NCI-H1417 (cell line): ENCODE data around the gene PMS2.
"Not testable (repeated sequence)": the region's sequence is repeated elsewhere in the genome, so short reads cannot be mapped to it uniquely, and the experiment has no call there.

Source experiments
- DNase-seq, 3 experiments: peaks; one replicate each; lab custom pipeline; 2025; lab: John Stamatoyannopoulos, UW

Gene PMS2

DNA sequence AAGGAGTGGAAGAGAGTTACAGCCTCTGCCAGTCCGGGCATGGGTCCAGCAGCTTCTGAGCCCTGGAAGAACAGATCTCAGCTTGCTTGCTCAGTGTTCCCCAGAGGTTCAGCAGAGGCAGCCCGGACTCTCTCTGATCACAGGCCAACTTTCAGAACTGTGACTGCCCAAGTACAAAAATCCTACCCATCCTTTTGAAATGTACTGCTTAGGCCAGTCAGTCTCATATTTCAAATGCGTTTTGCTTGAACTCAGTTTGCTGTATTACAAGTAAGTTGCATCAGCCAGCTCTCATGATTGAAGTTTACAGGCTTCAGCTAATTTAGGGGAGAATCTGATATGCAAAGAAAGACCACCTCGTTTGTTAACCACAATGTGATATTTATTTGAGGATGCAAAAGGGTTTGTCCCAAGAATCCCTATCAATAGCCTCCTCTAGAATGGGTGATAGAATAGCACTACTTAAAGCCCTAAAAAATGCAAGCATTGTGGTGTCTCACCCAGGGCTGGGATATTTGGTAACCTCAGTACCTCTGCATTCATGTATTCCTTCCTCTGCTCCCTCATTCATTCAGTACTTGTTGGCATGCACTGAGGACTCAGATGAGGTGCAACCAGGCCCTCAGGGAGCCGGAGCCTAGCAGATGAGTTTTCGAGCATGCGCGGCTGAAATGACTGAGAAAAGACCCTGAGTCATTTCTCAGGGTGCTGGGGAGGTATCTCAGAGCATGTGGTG is 7.2 kb upstream of the PMS2 start:
- peak in 1 of 3 experiments; percentile 48 for DNase-seq

DNA sequence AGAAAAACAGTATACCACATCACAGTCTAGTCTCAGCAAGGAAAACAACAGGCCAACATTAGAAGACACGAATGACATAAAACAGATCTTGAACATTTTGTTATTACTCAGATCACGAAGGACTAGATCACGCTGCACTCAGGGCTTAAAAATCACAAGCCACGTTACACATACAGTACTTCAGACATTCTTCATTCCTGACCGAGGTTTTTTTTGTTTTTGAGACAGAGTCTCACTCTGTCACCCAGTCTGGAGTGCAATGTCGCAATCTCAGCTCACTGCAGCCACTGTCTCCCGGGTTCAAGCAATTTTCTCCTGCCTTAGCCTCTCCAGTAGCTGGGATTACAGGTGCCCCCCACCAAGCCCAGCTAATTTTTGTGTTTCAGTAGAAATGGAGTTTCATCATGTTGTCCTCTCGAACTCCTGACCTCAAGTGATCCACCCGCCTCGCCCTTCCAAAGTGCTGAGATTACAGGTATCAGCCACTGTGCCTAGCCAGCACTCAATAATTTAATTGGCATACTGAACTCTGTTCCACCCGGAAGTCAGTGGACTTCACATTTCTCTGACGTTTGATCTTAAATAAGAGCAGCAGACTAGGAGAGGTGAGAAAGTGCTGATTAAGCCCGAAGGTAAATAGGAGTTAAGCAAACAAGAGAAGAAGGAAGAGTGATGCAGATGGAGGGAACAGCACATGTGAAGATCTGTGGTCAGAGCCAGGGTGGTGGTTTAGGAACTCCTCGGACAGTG is 3.7 kb upstream of the PMS2 start:
- no peak for DNase-seq

DNA sequence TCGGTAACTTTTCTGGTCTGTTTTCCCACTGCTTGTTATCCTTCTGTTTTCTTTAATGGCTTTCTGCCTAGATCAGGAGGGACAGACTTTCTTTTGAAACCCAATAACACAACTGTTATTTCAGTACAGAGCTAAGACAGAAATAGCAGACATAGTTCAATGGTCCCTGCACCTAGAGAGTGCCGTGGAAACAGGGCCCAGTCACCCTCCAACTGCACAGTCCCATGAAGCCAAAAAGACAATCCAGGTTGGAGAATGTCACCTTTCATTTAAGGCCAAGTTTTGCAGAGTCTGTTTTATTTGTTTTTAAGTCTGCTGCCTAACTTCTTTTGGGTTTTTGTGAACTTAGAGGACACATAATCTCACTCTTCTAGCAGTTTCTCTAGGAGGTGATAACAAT is 2.7 kb upstream of the PMS2 start:
- DNase-seq = no peak

DNA sequence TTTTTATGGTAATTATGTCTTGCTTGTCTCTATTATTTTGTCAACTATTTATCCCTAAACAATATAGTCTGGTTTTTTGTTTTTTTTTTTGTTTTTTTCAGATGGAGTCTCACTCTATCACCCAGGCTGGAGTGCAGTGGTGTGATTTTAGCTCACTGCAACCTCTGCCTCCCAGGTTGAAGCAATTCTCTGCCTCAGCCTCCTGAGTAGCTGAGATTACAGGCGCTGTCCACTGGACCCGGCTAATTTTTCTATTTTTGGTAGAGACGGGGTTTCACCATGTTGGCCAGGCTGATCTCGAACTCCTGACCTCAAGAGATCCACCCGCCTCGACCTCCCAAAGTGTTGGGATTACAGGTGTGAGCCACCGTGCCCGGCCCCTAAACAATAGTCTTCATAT is 1.5 kb upstream of the PMS2 start:
- not testable (repeated sequence) for DNase-seq

DNA sequence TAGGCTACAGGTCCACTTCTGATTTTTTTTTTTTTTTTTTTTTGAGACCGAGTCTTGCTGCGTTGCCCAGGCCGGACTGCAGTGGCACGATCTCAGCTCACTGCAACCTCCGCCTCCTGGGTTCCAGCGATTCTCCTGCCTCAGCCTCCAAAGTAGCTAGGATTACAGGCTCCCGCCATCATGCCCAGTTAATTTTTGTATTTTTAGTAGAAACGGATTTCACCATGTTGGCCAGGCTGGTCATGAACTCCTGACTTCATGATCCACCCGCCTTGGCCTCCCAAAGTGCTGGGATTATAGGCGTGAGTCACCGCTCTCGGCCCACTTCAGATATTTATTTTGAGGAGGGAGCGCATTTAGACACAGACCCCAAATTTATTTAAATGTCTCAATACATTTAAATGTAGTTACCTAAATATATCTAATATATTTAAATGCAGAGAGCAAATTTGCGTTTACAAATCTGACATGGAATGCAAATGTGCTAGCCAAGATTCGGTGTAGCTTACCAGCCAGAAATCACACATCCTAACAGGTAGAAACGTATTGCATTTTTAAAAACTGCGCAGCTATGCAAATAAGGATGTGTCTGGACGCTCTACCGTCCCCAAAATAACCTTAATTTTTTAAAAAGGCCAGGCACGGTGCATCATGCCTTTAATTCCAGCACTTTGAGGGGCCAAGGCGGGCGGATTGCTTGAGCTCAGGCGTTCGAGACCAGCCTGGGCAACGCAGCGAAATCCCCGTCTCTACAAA is 836 bp downstream of the PMS2 start:
- not testable (repeated sequence) for DNase-seq

DNA sequence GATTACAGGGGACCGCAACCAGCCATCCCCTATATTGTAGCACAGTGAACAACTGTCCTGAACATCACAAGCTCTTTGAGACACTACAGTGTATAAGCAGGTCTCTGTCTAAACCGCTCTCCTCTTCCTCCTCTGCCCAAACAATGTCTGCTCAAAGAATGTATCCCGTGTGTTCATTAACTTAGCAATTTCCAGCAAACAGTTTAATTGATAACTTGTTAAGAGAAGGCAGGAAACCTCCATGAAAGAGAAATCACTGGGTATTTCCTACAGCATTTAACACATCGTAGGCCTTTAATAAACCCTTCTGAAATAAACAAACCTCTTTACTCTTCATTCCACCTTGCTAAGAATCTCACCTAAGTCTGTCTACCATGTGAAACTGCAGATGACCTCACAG is 1.5 kb downstream of the PMS2 start:
- no peak for DNase-seq

DNA sequence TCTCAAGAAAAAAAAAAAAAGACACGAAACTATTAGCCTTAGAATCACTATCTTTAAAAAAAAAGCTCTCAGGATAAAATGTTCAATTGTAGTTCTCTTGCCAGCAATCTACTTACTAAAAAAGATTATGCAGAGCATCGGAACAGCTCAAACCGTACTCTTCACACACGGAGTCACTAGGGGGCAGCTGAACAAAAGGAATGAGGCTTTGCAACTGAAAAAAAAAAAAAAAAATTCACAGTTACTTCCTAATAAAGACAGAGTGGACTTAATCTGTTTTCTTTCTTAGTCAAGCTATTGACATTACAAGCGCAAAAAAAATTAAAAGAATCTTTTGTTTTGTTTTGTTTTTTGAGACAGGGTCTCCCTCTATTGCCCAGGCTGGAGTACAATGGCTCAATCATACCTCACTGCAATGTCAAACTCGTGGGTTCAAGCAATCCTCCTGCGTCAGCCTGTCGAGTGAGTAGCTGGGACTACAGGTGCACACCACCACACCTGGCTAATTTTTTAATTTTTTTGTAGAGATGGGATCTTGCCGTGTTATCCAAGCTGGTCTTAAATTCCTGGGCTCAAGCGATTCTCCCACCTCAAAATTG is 11.5 kb downstream of the PMS2 start:
- peak; percentile 17 to 81 (median 49) for DNase-seq

DNA sequence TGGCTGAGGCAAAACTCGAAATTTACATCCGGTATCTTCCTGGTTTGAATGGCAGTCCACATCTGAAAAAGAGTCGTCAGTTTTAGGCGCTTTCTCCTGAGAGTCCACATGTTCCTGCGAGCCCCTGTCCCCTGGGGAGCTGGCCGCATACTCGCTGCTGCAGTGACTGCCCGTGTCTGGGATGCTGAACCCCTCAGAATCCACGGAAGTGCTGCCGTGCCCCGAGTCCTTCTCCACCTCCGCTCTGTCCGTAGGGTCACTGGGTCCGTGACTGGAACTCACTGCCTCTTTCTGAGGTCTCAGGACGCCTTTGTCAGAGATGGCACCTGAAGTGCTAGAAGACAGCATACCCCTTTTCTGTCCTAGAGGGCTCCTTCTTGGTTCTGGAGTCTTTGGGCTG is 21.8 kb downstream of the PMS2 start:
- not testable (repeated sequence) for DNase-seq

DNA sequence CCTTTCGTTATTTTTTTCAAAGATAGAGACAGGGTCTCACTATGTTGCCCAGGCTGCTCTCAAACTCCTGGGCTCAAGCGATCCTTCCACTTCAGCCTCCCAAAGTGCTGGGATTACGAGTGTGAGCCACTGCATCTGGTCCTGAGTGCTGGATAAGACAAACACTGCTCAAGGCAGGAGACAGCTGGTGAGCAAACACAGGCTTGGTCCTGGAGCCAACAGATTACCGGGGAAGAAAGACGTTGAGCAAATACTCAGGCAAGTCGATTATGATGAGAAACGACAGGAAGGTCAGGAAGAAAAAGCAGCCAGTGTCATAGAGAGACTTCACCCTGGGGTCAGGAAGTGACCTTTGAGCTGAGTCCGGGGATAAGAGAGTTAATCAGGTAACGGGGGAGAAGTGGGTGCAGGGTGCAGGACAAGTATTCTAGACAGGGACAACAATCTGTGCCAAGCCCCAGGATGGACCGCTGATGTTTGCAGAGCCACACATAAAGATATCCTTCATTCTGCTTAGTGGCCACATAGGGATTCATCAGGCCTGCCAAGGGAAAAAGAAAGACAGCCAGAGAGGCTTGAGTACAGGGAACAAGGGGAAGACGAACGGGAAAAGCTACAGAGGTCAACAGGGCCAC is 29.1 kb downstream of the PMS2 start:
- not testable (repeated sequence) for DNase-seq

DNA sequence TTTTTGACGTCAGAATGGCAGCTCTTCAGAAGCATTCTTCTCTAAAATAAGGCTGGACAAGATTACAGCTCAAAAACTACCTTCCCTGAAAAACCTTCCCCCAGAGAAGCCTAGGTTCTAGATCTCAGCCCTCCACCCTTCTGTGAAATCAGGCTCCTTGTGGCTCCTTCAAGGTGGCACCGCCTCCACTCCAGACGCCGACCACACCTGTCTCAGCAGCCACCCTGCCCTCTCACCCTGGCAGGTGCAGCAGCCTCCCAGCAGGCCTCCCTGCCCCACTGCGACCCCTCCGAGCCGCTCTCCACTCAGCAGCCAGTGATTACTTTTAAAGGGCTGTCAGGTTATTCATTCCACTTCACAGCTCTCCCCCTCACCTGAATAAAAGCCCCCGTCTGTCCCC is 35.3 kb downstream of the PMS2 start:
- not testable (repeated sequence) for DNase-seq

DNA sequence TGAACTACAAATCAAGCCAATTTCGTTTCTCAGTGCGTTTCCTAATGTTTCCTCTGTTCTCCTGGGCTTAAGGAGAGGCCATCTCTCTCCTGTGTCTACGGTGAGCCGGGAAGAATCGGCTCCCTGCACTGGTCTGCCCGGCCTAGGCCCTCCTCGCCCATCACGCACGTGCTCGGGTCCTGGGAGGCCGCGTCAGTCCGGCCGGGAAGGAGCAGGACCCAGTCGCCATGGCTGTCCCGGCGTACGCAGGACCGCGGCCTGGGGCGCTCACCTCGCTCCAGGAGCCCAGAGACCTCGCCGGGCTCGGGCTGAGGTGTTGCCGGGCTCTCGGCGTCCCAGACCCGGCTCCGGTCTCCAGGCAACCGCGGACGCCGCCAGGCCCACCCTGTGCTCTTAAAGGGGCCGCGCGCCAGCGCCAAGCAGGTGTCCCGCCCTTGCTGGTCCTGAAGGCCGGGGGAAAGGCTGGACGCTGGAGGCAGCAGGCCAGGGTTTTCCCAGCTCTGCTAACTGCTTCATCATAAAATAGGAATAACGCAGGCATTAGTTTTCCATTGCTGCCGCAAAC is 38.4 kb downstream of the PMS2 start, which contains the start of gene RSPH10B:
TSS of gene RSPH10B (minus strand) at position 343 of the 565 bp plus-strand sequence. CDS start 3,573 bp downstream, outside the sequence.
- DNase-seq = not testable (repeated sequence)

DNA sequence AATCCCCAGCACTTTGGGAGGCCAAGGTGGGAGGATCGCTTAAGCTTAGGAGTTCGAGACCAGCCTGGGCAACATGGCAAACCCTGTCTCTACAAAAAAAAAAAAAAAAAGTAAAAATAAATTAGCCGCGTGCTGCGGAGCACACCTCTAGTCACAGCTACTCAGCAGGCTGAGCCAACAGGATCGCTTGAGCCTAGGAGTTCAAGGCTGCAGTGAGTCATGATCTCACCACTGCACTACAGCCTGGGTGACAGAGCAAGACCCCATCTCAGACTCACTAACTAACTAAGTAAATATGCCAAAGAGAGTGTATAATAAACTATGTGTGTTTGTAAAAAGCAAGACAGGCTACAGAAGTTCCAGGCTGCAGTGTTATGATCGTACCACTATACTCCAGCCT is 45.0 kb downstream of the PMS2 start:
- DNase-seq = not testable (repeated sequence)

DNA sequence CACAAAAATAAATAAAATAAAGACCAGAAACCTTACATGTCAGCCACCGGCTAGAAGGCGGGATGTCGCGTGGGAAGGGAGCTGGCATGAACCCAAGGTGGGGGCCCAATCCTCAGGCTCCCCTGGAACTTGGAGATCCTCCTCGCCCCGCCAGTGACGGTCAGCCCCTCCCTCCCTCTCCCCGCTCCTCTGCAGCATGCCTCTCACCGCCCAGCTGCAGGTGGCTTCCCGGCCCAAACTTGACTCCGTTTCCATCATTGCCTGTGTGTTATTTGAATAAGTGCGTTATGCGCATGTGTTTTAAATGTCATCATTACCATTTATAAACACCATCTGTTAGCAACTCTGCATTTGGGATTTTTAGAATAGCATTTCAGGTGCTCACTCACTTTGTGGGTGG is 45.6 kb downstream of the PMS2 start:
- DNase-seq = not testable (repeated sequence)

DNA sequence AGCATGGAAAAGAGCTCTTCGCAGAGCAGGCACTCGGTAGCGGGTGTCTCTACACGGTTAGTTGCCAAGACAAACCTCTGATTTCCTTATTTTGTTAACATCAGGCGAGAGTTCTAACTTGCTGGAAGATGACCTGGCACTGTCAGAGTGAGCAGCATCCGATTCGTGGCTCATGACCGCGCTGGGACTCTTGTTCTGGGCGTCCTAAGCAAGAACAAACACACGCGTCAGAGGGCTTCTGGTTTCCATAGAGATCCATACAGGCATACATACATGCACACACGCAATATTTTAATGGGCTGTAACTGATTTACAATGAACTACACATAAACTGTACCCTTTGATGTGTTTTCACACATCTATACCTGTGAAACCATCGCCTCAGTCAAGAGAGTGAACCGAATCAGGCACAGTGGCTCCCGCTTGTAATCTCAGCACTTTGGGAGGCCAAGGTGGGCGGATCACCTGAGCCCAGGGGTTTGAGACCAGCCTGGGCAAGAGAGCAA is 73.9 kb downstream of the PMS2 start:
- DNase-seq = not testable (repeated sequence)

DNA sequence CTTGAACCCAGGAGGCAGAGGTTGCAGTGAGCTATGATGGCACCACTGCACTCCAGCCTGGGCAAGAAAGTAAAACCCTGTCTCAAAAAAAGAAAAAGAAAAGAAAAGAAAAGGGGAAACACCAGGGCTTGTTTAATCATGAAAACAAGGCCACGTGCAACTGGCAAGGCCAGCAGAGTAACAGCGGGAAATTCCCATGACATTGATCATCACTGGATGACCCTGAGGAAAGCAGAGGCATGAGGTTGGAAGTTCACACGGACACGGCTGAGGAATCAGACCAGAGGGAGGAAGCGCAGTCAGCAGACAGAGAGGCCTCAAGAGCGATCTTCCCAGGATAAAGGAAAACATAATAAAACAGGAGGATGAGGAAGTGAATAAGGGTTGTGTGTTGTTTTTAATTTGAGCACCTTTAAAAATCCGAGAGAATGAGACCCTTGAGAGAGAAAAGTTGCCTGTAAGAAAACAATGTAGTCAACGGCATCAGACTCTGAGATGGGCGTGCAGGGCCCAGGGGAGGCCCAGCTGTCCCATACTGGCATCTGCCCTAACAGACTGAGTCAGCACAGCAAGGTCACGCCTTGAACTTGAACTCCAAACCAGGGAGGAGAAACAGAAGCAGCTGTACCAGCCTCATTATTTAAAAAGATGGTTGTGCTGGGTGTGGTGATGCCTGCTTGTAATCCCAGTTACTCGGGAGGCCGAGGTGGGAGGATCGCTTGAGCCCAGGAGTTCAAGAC is 76.8 kb downstream of the PMS2 start:
- DNase-seq = not testable (repeated sequence)

DNA sequence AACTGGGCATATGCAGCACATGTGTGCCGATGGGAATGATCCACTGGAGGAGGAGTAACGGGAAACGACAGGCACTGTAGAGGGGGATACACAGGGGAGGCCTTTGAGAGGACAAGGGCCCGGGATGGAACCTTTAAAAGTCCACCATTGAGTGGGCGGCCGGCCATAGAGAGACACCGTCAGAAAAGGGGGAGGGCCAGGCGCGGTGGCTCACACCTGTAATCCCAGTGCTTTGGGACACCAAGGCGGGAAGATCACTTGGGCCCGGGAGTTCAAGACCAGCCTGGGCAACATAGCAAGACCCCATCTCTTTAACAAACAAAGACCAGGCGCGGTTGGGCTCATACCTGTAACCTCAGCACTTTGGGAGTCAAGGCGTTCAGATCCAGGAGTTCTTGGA is 77.6 kb downstream of the PMS2 start:
- DNase-seq = not testable (repeated sequence)

DNA sequence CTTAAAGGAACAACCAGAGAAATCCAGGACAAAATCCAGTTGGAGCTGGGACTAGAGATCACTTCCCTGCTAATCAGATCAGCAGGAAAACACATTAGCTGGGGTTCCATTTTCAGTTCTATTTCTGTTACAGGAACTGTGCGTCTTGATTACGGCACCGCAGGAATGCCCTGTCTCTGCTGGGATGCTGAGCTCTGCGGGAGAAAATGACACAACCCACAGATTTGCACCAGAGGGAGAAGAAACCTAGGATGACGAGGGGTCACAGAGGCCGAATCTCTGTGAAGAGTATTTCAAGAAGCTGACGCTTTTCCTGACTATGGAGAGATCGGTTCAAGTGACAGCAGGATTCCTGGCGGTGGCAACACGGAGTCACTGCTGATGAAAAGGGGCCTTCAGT is 78.6 kb downstream of the PMS2 start:
- DNase-seq = not testable (repeated sequence)

DNA sequence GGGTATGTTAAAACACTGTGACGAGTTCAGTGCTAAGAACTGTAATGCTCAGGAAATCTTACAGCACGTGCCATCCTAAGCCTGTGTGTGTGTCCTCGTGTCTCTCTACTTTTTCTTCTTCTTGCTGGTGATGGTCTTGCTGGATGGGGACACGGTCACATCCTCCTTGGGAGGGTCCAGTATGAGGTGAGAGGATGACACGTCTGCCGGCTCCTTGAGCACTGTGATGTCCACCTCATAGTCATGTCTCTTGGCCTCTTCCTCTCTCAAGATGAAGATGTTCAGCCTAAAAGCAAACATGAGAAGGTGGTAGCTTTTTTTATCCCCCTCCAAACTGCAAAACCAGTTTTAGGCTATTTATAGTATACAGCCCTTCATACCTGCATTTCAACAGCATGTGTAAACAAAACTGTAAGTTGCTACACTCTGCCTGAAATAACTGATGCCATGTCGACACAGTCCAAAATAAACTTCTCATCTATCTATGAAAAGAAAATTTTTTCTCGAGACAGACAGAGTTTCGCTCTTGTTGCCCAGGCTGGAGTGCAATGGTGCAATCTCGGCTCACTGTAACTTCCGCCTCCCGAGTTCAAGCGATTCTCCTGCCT is 82.5 kb downstream of the PMS2 start:
- not testable (repeated sequence) for DNase-seq

DNA sequence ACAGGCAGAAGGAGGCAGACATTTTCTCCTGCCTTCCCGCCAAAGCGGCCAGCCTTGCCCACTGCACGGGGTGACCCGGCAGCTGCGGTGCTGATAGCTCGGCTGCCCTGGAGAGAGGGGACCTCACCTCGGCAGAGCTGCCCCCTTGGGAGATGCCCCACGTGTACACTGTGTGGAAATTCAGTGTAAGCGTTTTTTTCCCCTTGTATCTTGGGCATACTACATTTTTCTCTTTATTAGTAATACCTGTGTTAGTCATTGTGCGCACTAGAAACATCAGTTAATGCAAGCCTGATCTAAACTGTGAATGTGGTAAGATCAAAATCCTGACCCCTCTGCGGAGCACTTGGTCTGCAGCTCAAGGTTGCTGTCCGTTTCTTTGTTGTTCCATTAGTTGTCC is 84.2 kb downstream of the PMS2 start:
- not testable (repeated sequence) for DNase-seq

DNA sequence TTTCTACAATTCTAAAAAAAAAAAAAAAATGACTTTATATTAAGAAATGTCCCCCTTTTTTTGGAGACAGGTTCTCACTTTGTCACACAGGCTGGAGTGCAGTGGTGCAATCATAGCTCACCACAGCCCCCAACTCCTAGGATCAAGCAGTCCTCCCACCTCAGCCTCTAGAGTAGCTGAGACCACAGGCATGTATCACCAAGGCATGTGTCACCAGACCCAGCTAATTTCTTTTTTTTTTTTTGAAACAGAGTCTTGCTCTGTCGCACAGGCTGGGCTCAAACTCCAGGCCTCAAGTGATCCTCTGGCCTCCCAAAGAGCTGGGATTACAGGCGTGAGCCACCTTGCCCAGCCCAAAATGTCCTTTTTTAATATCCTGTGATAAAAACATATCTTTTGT is 84.7 kb downstream of the PMS2 start:
- not testable (repeated sequence) for DNase-seq
